ENCODE measurements around the gene ERBIN.

Gene ERBIN

GRCh38 chr5:65984098-65984885 is 57.9 kb downstream of the ERBIN start:
- no CpG with 5 or more reads among the region's 10 CpGs for WGBS (ENCODE audit: extremely low coverage, insufficient coverage, insufficient read length)
- no peak for DNase-seq
- Histone ChIP-seq H3K9ac (ENCODE audit: low read length) (no peak overlapping the region), H4K8ac (ENCODE audit: low read depth, low read length) (no peak overlapping the region), H3K79me2 (ENCODE audit: control insufficient read depth, insufficient read depth, low read length, poor library complexity) (peaks cover 6% of the 10 kb centered on the region), H3K18ac (ENCODE audit: low read length) (no peak overlapping the region), H3K14ac (ENCODE audit: low read length) (no peak overlapping the region), H2AK5ac (ENCODE audit: low read length) (no peak overlapping the region), H2AFZ (ENCODE audit: insufficient read depth, low read length, poor library complexity) (no peak overlapping the region), H3K4me1 (ENCODE audit: control insufficient read depth in 1 of 2, insufficient read depth in 2 of 2, low read length in 2 of 2) (no peaks in the 10 kb centered on the region), H3K4me2 (ENCODE audit: low read length) (no peak overlapping the region), H2BK12ac (ENCODE audit: low read length) (no peak overlapping the region), H2BK5ac (ENCODE audit: low read depth, low read length, poor library complexity) (no peak overlapping the region), H3K79me1 (ENCODE audit: low read length) (no peaks in the 10 kb centered on the region), H3K27ac (ENCODE audit: low read depth, low read length) (no peak overlapping the region), H3K9me3 (ENCODE audit: insufficient read depth, low read depth, low read length) (no peaks in the 10 kb centered on the region), H2BK120ac (ENCODE audit: insufficient read depth, low read length, poor library complexity) (no peak overlapping the region), H3K27me3 (ENCODE audit: insufficient read depth, low read length) (no peaks in the 10 kb centered on the region), H4K12ac (ENCODE audit: low read depth, low read length) (no peak overlapping the region), H4K91ac (ENCODE audit: low read depth, low read length) (no peak overlapping the region), H3K36me3 (ENCODE audit: control insufficient read depth in 1 of 2, insufficient read depth in 2 of 2, low read length in 2 of 2) (peaks cover 3% of the 10 kb centered on the region in 2 experiments), H3K23ac (ENCODE audit: low read length) (no peak overlapping the region), H3K4ac (ENCODE audit: low read depth, low read length) (peak overlapping the region; percentile 13), H3K4me3 (ENCODE audit: low read depth, low read length) (no peak overlapping the region)

GRCh38 chr5:65986050-65986451 is 59.7 kb downstream of the ERBIN start:
- Histone ChIP-seq H3K9ac (ENCODE audit: low read length) (no peak overlapping the region), H3K4me1 (ENCODE audit: control insufficient read depth in 1 of 2, insufficient read depth in 2 of 2, low read length in 2 of 2) (no peaks in the 10 kb centered on the region), H4K8ac (ENCODE audit: low read depth, low read length) (no peak overlapping the region), H3K18ac (ENCODE audit: low read length) (no peak overlapping the region), H4K12ac (ENCODE audit: low read depth, low read length) (no peak overlapping the region), H3K14ac (ENCODE audit: low read length) (no peak overlapping the region), H2AFZ (ENCODE audit: insufficient read depth, low read length, poor library complexity) (no peak overlapping the region), H4K91ac (ENCODE audit: low read depth, low read length) (no peak overlapping the region), H3K23ac (ENCODE audit: low read length) (no peak overlapping the region), H3K27ac (ENCODE audit: low read depth, low read length) (no peak overlapping the region), H3K36me3 (ENCODE audit: control insufficient read depth in 1 of 2, insufficient read depth in 2 of 2, low read length in 2 of 2) (peaks cover 3% of the 10 kb centered on the region in 2 experiments), H3K4me3 (ENCODE audit: low read depth, low read length) (no peak overlapping the region), H2BK120ac (ENCODE audit: insufficient read depth, low read length, poor library complexity) (no peak overlapping the region), H3K79me2 (ENCODE audit: control insufficient read depth, insufficient read depth, low read length, poor library complexity) (peaks cover 6% of the 10 kb centered on the region), H3K4ac (ENCODE audit: low read depth, low read length) (no peak overlapping the region), H2AK5ac (ENCODE audit: low read length) (no peak overlapping the region), H3K4me2 (ENCODE audit: low read length) (no peak overlapping the region), H3K9me3 (ENCODE audit: insufficient read depth, low read depth, low read length) (no peaks in the 10 kb centered on the region), H3K79me1 (ENCODE audit: low read length) (no peaks in the 10 kb centered on the region), H3K27me3 (ENCODE audit: insufficient read depth, low read length) (no peaks in the 10 kb centered on the region), H2BK5ac (ENCODE audit: low read depth, low read length, poor library complexity) (no peak overlapping the region), H2BK12ac (ENCODE audit: low read length) (no peak overlapping the region)
- WGBS (ENCODE audit: extremely low coverage, insufficient coverage, insufficient read length), result no CpG with 5 or more reads among the region's 1 CpG
- no peak for DNase-seq

- no peak overlapping the region for H3K4me2 ChIP-seq (ENCODE audit: low read length)
- H2BK12ac ChIP-seq (ENCODE audit: low read length), result no peak overlapping the region
- no CpG with 5 or more reads among the region's 3 CpGs for WGBS (ENCODE audit: extremely low coverage, insufficient coverage, insufficient read length)
- H3K4me1 ChIP-seq (ENCODE audit: control insufficient read depth in 1 of 2, insufficient read depth in 2 of 2, low read length in 2 of 2), result no peaks in the 10 kb centered on the region
- H3K9me3 ChIP-seq (ENCODE audit: insufficient read depth, low read depth, low read length), result no peaks in the 10 kb centered on the region
- peaks cover 6% of the 10 kb centered on the region for H3K79me2 ChIP-seq (ENCODE audit: control insufficient read depth, insufficient read depth, low read length, poor library complexity)
- H3K79me1 ChIP-seq (ENCODE audit: low read length), result no peaks in the 10 kb centered on the region
- peaks cover 3% of the 10 kb centered on the region in 2 experiments for H3K36me3 ChIP-seq (ENCODE audit: control insufficient read depth in 1 of 2, insufficient read depth in 2 of 2, low read length in 2 of 2)
- H4K91ac ChIP-seq (ENCODE audit: low read depth, low read length), result no peak overlapping the region
- H4K12ac ChIP-seq (ENCODE audit: low read depth, low read length), result no peak overlapping the region
- H3K18ac ChIP-seq (ENCODE audit: low read length), result no peak overlapping the region
- H3K27ac ChIP-seq (ENCODE audit: low read depth, low read length), result no peak overlapping the region
- no peak for DNase-seq
- H3K4me3 ChIP-seq (ENCODE audit: low read depth, low read length), result no peak overlapping the region
- no peak overlapping the region for H2BK120ac ChIP-seq (ENCODE audit: insufficient read depth, low read length, poor library complexity)
- H2AFZ ChIP-seq (ENCODE audit: insufficient read depth, low read length, poor library complexity), result no peak overlapping the region
- no peak overlapping the region for H2AK5ac ChIP-seq (ENCODE audit: low read length)
- H4K8ac ChIP-seq (ENCODE audit: low read depth, low read length), result no peak overlapping the region
- H3K23ac ChIP-seq (ENCODE audit: low read length), result no peak overlapping the region
- H3K27me3 ChIP-seq (ENCODE audit: insufficient read depth, low read length), result no peaks in the 10 kb centered on the region
- H2BK5ac ChIP-seq (ENCODE audit: low read depth, low read length, poor library complexity), result no peak overlapping the region
- no peak overlapping the region for H3K9ac ChIP-seq (ENCODE audit: low read length)
- no peak overlapping the region for H3K4ac ChIP-seq (ENCODE audit: low read depth, low read length)
- no peak overlapping the region for H3K14ac ChIP-seq (ENCODE audit: low read length)
These were observed 60.4 kb downstream of the ERBIN start for GRCh38 chr5:65986796-65987195.

GRCh38 chr5:65987982-65988381 is 61.6 kb downstream of the ERBIN start:
- Histone ChIP-seq H2BK120ac (ENCODE audit: insufficient read depth, low read length, poor library complexity) (no peak overlapping the region), H2AK5ac (ENCODE audit: low read length) (no peak overlapping the region), H3K79me1 (ENCODE audit: low read length) (no peaks in the 10 kb centered on the region), H3K14ac (ENCODE audit: low read length) (no peak overlapping the region), H2AFZ (ENCODE audit: insufficient read depth, low read length, poor library complexity) (no peak overlapping the region), H2BK5ac (ENCODE audit: low read depth, low read length, poor library complexity) (no peak overlapping the region), H3K4ac (ENCODE audit: low read depth, low read length) (no peak overlapping the region), H3K4me1 (ENCODE audit: control insufficient read depth in 1 of 2, insufficient read depth in 2 of 2, low read length in 2 of 2) (no peaks in the 10 kb centered on the region), H3K4me3 (ENCODE audit: low read depth, low read length) (no peak overlapping the region), H3K9me3 (ENCODE audit: insufficient read depth, low read depth, low read length) (no peaks in the 10 kb centered on the region), H4K8ac (ENCODE audit: low read depth, low read length) (no peak overlapping the region), H3K27ac (ENCODE audit: low read depth, low read length) (no peak overlapping the region), H4K91ac (ENCODE audit: low read depth, low read length) (no peak overlapping the region), H2BK12ac (ENCODE audit: low read length) (no peak overlapping the region), H4K12ac (ENCODE audit: low read depth, low read length) (no peak overlapping the region), H3K4me2 (ENCODE audit: low read length) (no peak overlapping the region), H3K36me3 (ENCODE audit: control insufficient read depth in 1 of 2, insufficient read depth in 2 of 2, low read length in 2 of 2) (peaks cover 3 to 6% of the 10 kb centered on the region in 2 experiments), H3K9ac (ENCODE audit: low read length) (no peak overlapping the region), H3K18ac (ENCODE audit: low read length) (no peak overlapping the region), H3K79me2 (ENCODE audit: control insufficient read depth, insufficient read depth, low read length, poor library complexity) (peaks cover 6% of the 10 kb centered on the region), H3K27me3 (ENCODE audit: insufficient read depth, low read length) (no peaks in the 10 kb centered on the region), H3K23ac (ENCODE audit: low read length) (no peak overlapping the region)
- DNase-seq, result no peak
- no CpG with 5 or more reads among the region's 4 CpGs for WGBS (ENCODE audit: extremely low coverage, insufficient coverage, insufficient read length)
